Type B pancreatic cell (in vitro differentiated cells): ENCODE data around the gene FOXJ1. TPM values are rescaled to one million over a fixed set of nuclear protein-coding genes. Genes with fewer than 3 reads are reported as not detected.

Source experiments
- DNase-seq: peaks from one replicate; pipeline ENCODE4 v3.0.0; 2021; ENCODE audit warnings: mixed read lengths; ENCODE audit not compliant: unreplicated experiment; ENCODE audit errors: extremely low spot score
- H3K27ac Mint-ChIP-seq: 2 replicates; pipeline ENCODE4 v1.8.0; 2021; ENCODE audit warnings: mild to moderate bottlenecking, mixed read lengths
- H3K27me3 Mint-ChIP-seq: 2 replicates; pipeline ENCODE4 v1.8.0; 2021; ENCODE audit warnings: mixed read lengths
- H3K36me3 Mint-ChIP-seq: 2 replicates; pipeline ENCODE4 v1.8.0; 2021; ENCODE audit warnings: mixed read lengths
- H3K4me1 Mint-ChIP-seq: one replicate; pipeline ENCODE4 v1.8.0; 2021; ENCODE audit warnings: mixed read lengths; ENCODE audit not compliant: unreplicated experiment
- H3K4me3 Mint-ChIP-seq: 2 replicates; pipeline ENCODE4 v1.8.0; 2021; ENCODE audit warnings: mild to moderate bottlenecking, mixed read lengths
- H3K9me3 Mint-ChIP-seq: 2 replicates; pipeline ENCODE4 v1.8.0; 2021; ENCODE audit warnings: mixed read lengths
- total RNA-seq: library from RNA; stranded (reverse); gene quantifications from 2 replicates; pipeline ENCODE4 v1.2.1, GENCODE V29; 2021; ENCODE audit warnings: low replicate concordance
- TF ChIP-seq, protein P1 (sequence below): fragments of 200-600 bp; sonication (generic); conservative IDR thresholded peaks from 2 replicates; pipeline ENCODE4 v1.5.0; 2021; ENCODE audit warnings: antibody characterized with exemption, mild to moderate bottlenecking

The FOXJ1 gene
- total RNA-seq, 1 donor from 2014 or later = 18.2 TPM

DNA sequence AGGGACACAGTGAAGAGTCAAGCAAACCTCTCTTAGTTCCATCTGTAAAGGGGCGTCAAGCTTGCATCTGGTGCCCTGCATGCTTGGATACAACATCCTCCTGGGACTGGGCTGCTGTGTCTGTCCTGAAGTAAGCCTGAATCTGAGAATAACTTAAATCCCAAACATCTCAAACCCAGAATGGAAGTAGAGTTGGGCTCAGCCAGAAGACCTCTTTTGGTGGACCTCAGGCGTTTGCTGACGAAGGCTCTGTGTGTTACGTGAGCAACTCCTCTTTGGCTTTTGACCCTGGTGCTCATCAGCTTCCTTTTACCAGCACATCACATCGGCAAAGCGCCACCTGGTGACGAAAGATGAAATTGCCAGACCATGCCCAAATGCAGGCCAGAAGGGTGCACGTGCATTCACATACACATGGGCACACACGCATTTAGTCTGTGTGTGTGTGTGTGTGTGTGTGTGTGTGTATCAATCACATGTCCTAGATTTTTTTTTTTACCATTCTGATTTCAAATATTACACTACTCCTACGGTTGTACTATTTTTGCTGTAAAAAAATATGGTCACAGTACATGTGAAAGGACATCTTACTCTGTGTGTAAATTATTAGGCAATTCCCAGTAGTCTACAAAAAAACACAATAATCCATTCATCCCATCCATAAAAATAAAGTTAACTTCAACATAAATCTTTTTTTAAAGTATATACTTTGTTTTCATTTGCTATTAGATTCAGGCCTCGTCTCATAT is 41.1 kb upstream of the FOXJ1 start:
- Mint-ChIP-seq H3K4me1 (peaks cover 18% of the 10 kb centered on the region), H3K9me3 (no peaks in the 10 kb centered on the region), H3K36me3 (no peaks in the 10 kb centered on the region), H3K4me3 (no peak overlapping the region), H3K27ac (peak overlapping the region; percentile 54), H3K27me3 (no peaks in the 10 kb centered on the region)
- TF ChIP-seq, protein P1, sequence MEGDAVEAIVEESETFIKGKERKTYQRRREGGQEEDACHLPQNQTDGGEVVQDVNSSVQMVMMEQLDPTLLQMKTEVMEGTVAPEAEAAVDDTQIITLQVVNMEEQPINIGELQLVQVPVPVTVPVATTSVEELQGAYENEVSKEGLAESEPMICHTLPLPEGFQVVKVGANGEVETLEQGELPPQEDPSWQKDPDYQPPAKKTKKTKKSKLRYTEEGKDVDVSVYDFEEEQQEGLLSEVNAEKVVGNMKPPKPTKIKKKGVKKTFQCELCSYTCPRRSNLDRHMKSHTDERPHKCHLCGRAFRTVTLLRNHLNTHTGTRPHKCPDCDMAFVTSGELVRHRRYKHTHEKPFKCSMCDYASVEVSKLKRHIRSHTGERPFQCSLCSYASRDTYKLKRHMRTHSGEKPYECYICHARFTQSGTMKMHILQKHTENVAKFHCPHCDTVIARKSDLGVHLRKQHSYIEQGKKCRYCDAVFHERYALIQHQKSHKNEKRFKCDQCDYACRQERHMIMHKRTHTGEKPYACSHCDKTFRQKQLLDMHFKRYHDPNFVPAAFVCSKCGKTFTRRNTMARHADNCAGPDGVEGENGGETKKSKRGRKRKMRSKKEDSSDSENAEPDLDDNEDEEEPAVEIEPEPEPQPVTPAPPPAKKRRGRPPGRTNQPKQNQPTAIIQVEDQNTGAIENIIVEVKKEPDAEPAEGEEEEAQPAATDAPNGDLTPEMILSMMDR = peak; percentile 96
- DNase-seq = peak; percentile 90

GRCh38 chr17:76179496-76180467 is 38.7 kb upstream of the FOXJ1 start:
- no peaks in the 10 kb centered on the region for H3K36me3 Mint-ChIP-seq
- H3K4me1 Mint-ChIP-seq = peaks cover 22% of the 10 kb centered on the region
- TF ChIP-seq, protein P1 = no peak
- no peaks in the 10 kb centered on the region for H3K9me3 Mint-ChIP-seq
- H3K27me3 Mint-ChIP-seq = no peaks in the 10 kb centered on the region
- H3K4me3 Mint-ChIP-seq = no peak overlapping the region
- DNase-seq = no peak
- H3K27ac Mint-ChIP-seq = no peak overlapping the region

DNA sequence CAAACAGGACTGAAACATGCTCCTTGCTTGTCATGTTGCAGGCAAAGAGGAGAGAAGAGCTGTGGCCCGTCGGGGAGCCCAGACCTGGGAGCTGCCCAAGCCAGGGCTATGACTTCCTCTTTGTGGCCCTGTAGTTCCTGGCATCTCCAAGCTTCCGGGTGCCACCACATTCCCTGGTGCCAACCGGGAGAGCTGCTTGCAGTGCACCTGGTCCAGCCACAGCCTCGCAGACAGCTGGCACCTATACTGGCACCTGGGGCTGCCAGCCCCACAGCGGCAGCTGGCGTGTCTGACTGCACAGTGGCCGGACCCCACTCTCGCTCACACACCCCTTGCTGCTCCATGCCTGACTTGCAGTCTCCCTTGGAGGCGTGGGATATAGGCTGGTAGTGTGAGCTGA is 37.1 kb upstream of the FOXJ1 start:
- TF ChIP-seq, protein P1 = no peak
- no peak overlapping the region for H3K27ac Mint-ChIP-seq
- no peak overlapping the region for H3K4me3 Mint-ChIP-seq
- peaks cover 28% of the 10 kb centered on the region for H3K4me1 Mint-ChIP-seq
- no peaks in the 10 kb centered on the region for H3K27me3 Mint-ChIP-seq
- no peak for DNase-seq
- H3K36me3 Mint-ChIP-seq = no peaks in the 10 kb centered on the region
- H3K9me3 Mint-ChIP-seq = no peaks in the 10 kb centered on the region

GRCh38 chr17:76176701-76177574 is 35.9 kb upstream of the FOXJ1 start:
- no peak overlapping the region for H3K27ac Mint-ChIP-seq
- no peaks in the 10 kb centered on the region for H3K36me3 Mint-ChIP-seq
- no peak overlapping the region for H3K4me3 Mint-ChIP-seq
- TF ChIP-seq, protein P1 = no peak
- peaks cover 23% of the 10 kb centered on the region for H3K4me1 Mint-ChIP-seq
- no peak for DNase-seq
- H3K9me3 Mint-ChIP-seq = no peaks in the 10 kb centered on the region
- H3K27me3 Mint-ChIP-seq = no peaks in the 10 kb centered on the region

GRCh38 chr17:76174037-76174436 is 33.0 kb upstream of the FOXJ1 start:
- DNase-seq = no peak
- Mint-ChIP-seq H3K4me3 (no peak overlapping the region), H3K9me3 (no peaks in the 10 kb centered on the region), H3K27me3 (no peaks in the 10 kb centered on the region), H3K36me3 (no peaks in the 10 kb centered on the region), H3K27ac (no peak overlapping the region), H3K4me1 (peaks cover 18% of the 10 kb centered on the region)
- TF ChIP-seq, protein P1 = no peak
